Left ventricle myocardium inferior (tissue), 1 donor: ENCODE measurements around the gene SALL1. TPM values are rescaled to one million over a fixed set of nuclear protein-coding genes. Genes with fewer than 3 reads are reported as not detected.

Experiments used
- DNase-seq: peaks from one replicate; pipeline ENCODE4 v3.0.0-alpha.2; 2020
- H3K27ac ChIP-seq: fragments of 200-600 bp; replicated peaks from 2 replicates; pipeline ENCODE4 v1.8.0; 2021
- H3K27me3 ChIP-seq: fragments of 200-600 bp; 2 replicates; pipeline ENCODE4 v1.8.0; 2021; ENCODE audit warnings: low read depth
- H3K36me3 ChIP-seq: fragments of 200-600 bp; 2 replicates; pipeline ENCODE4 v1.8.0; 2021
- H3K4me1 ChIP-seq: fragments of 200-600 bp; 2 replicates; pipeline ENCODE4 v1.8.0; 2021
- H3K4me3 ChIP-seq: fragments of 200-600 bp; 2 replicates; pipeline ENCODE4 v1.8.0; 2021; ENCODE audit warnings: mild to moderate bottlenecking, moderate library complexity
- H3K9me3 ChIP-seq: fragments of 200-600 bp; replicated peaks from 2 replicates; pipeline ENCODE4 v1.8.0; 2021
- CTCF ChIP-seq: fragments of 200-600 bp; IDR thresholded peaks from 2 replicates; pipeline ENCODE4 v1.8.0; 2021; ENCODE audit warnings: antibody characterized with exemption, mild to moderate bottlenecking, borderline replicate concordance
- intact Hi-C: fragments of 100-400 bp; cut with micrococcal nuclease; formaldehyde crosslinking; loops from one replicate; pipeline ENCODE4 v1.11.0; 2022
- total RNA-seq: library from RNA; stranded (reverse); fragmentation: NEBNext Ultra II Directional; extraction: Animal tissue kit (Norgen Biotek cat#: 25700); gene quantifications from one replicate; pipeline ENCODE4 v1.2.1, GENCODE V29; 2021
- donor health status: DM: no; HTN: yes; CAD: no; lungs with severe emphysema.

Gene SALL1
- total RNA-seq, 1 donor from 2014 or later: 1.3 TPM

- TF ChIP-seq CTCF: no peak
- no peak for DNase-seq
- Histone ChIP-seq H3K9me3 (no peaks in the 10 kb centered on the region), H3K4me3 (peak overlapping the region; percentile 66), H3K27ac (no peak overlapping the region), H3K4me1 (peaks cover 43% of the 10 kb centered on the region), H3K27me3 (peaks cover 99% of the 10 kb centered on the region), H3K36me3 (no peaks in the 10 kb centered on the region)
- intact Hi-C loops: no loop called here
Observed at GRCh38 chr16:51149721-51150164, 1.3 kb downstream of the SALL1 start.

- H3K36me3 ChIP-seq: no peaks in the 10 kb centered on the region
- H3K4me3 ChIP-seq: peak overlapping the region; percentile 66
- H3K27ac ChIP-seq: no peak overlapping the region
- H3K27me3 ChIP-seq: peaks cover 99% of the 10 kb centered on the region
- TF ChIP-seq CTCF: no peak
- DNase-seq: no peak
- peaks cover 40% of the 10 kb centered on the region for H3K4me1 ChIP-seq
- intact Hi-C loops: no loop called here
- H3K9me3 ChIP-seq: no peaks in the 10 kb centered on the region
Observed at GRCh38 chr16:51149251-51149661, 1.8 kb downstream of the SALL1 start.

- intact Hi-C loops: no loop called here
- Histone ChIP-seq H3K9me3 (no peaks in the 10 kb centered on the region), H3K4me1 (peaks cover 39% of the 10 kb centered on the region), H3K27me3 (peaks cover 99% of the 10 kb centered on the region), H3K27ac (no peak overlapping the region), H3K4me3 (no peak overlapping the region), H3K36me3 (no peaks in the 10 kb centered on the region)
- TF ChIP-seq CTCF: no peak
- no peak for DNase-seq
Observed at GRCh38 chr16:51148678-51149228, 2.3 kb downstream of the SALL1 start.

GRCh38 chr16:51147776-51148677 is 3.0 kb downstream of the SALL1 start:
- intact Hi-C loops: no loop called here
- Histone ChIP-seq H3K27me3 (peaks cover 99% of the 10 kb centered on the region), H3K27ac (no peak overlapping the region), H3K36me3 (no peaks in the 10 kb centered on the region), H3K4me3 (no peak overlapping the region), H3K4me1 (peaks cover 33% of the 10 kb centered on the region), H3K9me3 (no peaks in the 10 kb centered on the region)
- TF ChIP-seq CTCF: no peak
- no peak for DNase-seq

- intact Hi-C loops: no loop called here
- no peaks in the 10 kb centered on the region for H3K9me3 ChIP-seq
- peaks cover 99% of the 10 kb centered on the region for H3K27me3 ChIP-seq
- DNase-seq: no peak
- no peak overlapping the region for H3K4me3 ChIP-seq
- no peak overlapping the region for H3K27ac ChIP-seq
- no peak for TF ChIP-seq CTCF
- peaks cover 17% of the 10 kb centered on the region for H3K4me1 ChIP-seq
- H3K36me3 ChIP-seq: no peaks in the 10 kb centered on the region
Observed at GRCh38 chr16:51146256-51146924, 4.7 kb downstream of the SALL1 start.
